GM18951 (cell line): ENCODE measurements around the gene SHE.
"Not testable (repeated sequence)": the region's sequence is repeated elsewhere in the genome, so short reads cannot be mapped to it uniquely, and the experiment has no call there.

ENCODE experiments used
- POLR2A ChIP-seq: IDR thresholded peaks from 4 replicates; pipeline ENCODE4 v1.6.1; 2011; ENCODE audit warnings: mild to moderate bottlenecking; ENCODE audit not compliant: insufficient read length, insufficient read depth; ENCODE audit errors: extremely low read depth
- in situ Hi-C: fragments of 300-500 bp; cut with MboI; formaldehyde crosslinking; loops from one replicate; pipeline ENCODE4 v1.12.0; 2022; ENCODE audit warnings: low sequenced_read_pairs, mixed read lengths, inconsistent platforms; ENCODE audit not compliant: unreplicated experiment

The SHE gene

GRCh38 chr1:154500533-154500932, 1.7 kb downstream of the SHE start:
- no peak for TF ChIP-seq POLR2A
- in situ Hi-C loops: no loop called here

- TF ChIP-seq POLR2A: no peak
- in situ Hi-C loops: no loop called here
These were observed 2.8 kb downstream of the SHE start for GRCh38 chr1:154499446-154499845.

- no peak for TF ChIP-seq POLR2A
- in situ Hi-C loops: no loop called here
These were observed 5.0 kb downstream of the SHE start for GRCh38 chr1:154497026-154497806.

- in situ Hi-C loops: no loop called here
- no peak for TF ChIP-seq POLR2A
These were observed 5.8 kb downstream of the SHE start for GRCh38 chr1:154496383-154496782.

GRCh38 chr1:154495496-154496273, 6.5 kb downstream of the SHE start:
- TF ChIP-seq POLR2A: no peak
- in situ Hi-C loops: no loop called here

- TF ChIP-seq POLR2A: no peak
- in situ Hi-C loops: no loop called here
These were observed 8.9 kb downstream of the SHE start for GRCh38 chr1:154493276-154493675.

GRCh38 chr1:154492115-154492514, 10.1 kb downstream of the SHE start:
- in situ Hi-C loops: no loop called here
- TF ChIP-seq POLR2A: no peak

- in situ Hi-C loops: no loop called here
- no peak for TF ChIP-seq POLR2A
These were observed 11.9 kb downstream of the SHE start for GRCh38 chr1:154490317-154490716.

- in situ Hi-C loops: no loop called here
These were observed 12.4 kb downstream of the SHE start for GRCh38 chr1:154489695-154490274.

GRCh38 chr1:154488922-154489321, 13.3 kb downstream of the SHE start:
- in situ Hi-C loops: no loop called here

More at GRCh38 chr1:154489695-154490274, 12.4 kb downstream of the SHE start:
- TF ChIP-seq POLR2A: no peak

GRCh38 chr1:154486756-154487155, 15.5 kb downstream of the SHE start:
- in situ Hi-C loops: not testable (repeated sequence)

More at GRCh38 chr1:154488922-154489321, 13.3 kb downstream of the SHE start:
- TF ChIP-seq POLR2A: no peak

- in situ Hi-C loops: no loop called here
- TF ChIP-seq POLR2A: no peak
These were observed 16.2 kb downstream of the SHE start for GRCh38 chr1:154485910-154486496.

GRCh38 chr1:154485106-154485505, 17.1 kb downstream of the SHE start:
- in situ Hi-C loops: no loop called here
- no peak for TF ChIP-seq POLR2A

- in situ Hi-C loops: no loop called here
- no peak for TF ChIP-seq POLR2A
These were observed 18.0 kb downstream of the SHE start for GRCh38 chr1:154483941-154484803.
